ENCODE measurements around the gene NEMP2.

Gene NEMP2

DNA sequence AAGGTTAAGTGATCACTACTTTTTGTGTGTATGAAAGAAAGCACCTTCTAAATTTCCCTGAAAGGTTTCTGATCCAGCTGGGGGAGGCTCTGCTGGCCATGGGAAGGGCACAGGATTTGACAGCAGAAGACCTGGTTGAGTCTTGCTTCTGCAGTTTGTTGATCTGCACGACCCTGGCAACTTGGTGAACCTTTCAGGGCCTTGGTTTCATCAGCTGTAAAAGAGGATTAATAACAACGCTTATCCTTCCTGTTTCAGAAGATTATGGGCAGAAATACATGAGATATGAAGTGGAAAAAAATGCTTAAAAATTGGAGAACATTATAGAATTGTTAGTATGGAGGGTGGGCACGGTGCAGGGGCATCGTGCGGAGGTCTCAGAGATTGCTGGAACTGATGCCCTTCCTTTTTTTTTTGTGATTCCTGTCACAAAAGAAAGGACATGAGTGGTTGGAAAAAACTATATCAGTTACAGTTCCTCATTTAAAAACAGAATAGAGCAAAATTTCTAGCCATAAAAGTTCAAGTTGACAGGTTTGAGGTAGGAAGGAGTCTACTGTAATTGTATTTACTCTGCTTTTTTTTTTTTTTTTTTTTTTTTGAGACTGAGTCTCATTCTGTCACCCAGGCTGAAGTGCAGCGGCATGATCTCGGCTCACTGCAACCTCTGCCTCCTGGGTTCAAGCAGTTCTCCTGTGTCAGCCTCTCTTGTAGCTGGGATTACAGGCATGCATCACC is 79.0 kb downstream of the NEMP2 start:
- TF ChIP-seq ZFX (IDR thresholded peaks at IDR 0.05), result no peak
- TF ChIP-seq, protein P1, sequence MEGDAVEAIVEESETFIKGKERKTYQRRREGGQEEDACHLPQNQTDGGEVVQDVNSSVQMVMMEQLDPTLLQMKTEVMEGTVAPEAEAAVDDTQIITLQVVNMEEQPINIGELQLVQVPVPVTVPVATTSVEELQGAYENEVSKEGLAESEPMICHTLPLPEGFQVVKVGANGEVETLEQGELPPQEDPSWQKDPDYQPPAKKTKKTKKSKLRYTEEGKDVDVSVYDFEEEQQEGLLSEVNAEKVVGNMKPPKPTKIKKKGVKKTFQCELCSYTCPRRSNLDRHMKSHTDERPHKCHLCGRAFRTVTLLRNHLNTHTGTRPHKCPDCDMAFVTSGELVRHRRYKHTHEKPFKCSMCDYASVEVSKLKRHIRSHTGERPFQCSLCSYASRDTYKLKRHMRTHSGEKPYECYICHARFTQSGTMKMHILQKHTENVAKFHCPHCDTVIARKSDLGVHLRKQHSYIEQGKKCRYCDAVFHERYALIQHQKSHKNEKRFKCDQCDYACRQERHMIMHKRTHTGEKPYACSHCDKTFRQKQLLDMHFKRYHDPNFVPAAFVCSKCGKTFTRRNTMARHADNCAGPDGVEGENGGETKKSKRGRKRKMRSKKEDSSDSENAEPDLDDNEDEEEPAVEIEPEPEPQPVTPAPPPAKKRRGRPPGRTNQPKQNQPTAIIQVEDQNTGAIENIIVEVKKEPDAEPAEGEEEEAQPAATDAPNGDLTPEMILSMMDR (conservative IDR thresholded peaks at IDR 0.05), result no peak
- no peak overlapping the region for H3K27ac ChIP-seq

DNA sequence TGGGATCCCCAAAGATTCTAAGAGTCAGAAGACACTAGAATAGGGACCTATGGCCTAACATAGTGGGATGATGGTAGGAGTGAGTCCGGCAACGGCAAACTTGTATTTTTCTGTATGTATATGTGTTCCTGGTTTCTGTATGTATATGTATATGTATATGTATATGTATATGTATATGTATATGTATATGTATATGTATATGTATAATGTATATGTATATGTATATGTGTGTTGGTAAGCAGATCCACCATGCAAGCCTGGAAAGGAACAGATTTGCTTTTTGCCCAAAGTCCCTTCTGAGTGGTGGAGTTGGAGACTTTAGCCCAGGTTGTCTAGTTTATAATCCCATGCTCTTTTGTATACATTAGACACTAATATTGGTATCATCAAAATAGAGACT is 79.7 kb downstream of the NEMP2 start:
- no peak overlapping the region for H3K27ac ChIP-seq
- TF ChIP-seq ZFX (IDR thresholded peaks at IDR 0.05), result no peak
- TF ChIP-seq, protein P1 (conservative IDR thresholded peaks at IDR 0.05), result no peak
